Omental fat pad (tissue), 4 donors: ENCODE results near the gene PNPLA8. TPM values are rescaled to one million over a fixed set of nuclear protein-coding genes. Genes with fewer than 3 reads are reported as not detected.

ENCODE experiments used
- ATAC-seq: fragments of 150-250 bp; one replicate; pipeline ENCODE4 v1.9.1; 2016; ENCODE audit warnings: mild to moderate bottlenecking, moderate library complexity; ENCODE audit not compliant: low FRiP score
- DNase-seq: peaks from one replicate; pipeline ENCODE4 v3.0.0-alpha.2; 2019; ENCODE audit warnings: low spot score
- total RNA-seq, 4 donors: library from RNA; depleted of rRNA; stranded (reverse); fragments of >200 nt; gene quantifications; one replicate each; pipeline ENCODE4 v1.1.0, GENCODE V29; 2016
- TF ChIP-seq, protein P1 (sequence below), 3 donors: fragments of 450-650 bp; IDR thresholded peaks; one replicate each; pipeline ENCODE4 v1.5.1; 2016 to 2017; ENCODE audit warnings: antibody characterized with exemption in 3 of 3, mild to moderate bottlenecking in 3 of 3, moderate library complexity in 2 of 3

Gene PNPLA8
- total RNA-seq, 4 donors from 2014 or later: 38.8 to 80.6 (median 60.4) TPM

DNA sequence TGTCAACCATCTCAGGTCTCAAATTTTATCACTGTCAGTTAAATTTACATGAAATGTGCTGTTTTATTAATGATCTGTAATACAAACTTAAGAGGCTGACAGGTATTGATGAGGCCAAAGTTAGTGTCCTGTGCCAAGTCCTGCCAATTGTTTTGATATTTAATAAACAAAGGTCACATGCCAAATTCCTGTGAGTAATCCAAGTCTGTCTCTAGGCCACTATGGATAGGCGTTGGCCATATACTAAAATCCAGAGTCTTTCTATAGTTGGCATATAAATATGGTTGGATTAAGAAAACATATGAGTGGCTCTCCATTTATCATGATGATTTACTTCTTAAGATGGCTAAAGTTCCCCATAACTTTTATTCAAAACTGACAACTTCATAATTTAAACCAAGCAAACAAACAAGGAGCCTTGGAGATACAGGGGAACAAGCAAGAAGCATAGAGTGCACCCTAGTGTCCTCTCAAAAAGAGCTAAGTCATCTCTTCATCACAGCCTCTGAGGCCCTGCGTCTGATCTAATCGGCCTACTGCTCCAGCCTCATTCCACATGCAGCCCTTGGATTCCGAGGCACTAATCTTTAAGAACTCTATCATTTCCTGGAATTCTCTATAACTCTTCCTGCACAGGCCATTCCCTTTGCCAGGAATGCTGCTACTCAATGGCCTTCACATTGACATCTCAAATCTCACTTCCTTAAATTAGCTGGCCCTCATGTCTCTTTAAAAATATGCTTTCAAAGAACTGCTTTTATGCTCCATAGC is 37.0 kb downstream of the PNPLA8 start:
- TF ChIP-seq, protein P1, sequence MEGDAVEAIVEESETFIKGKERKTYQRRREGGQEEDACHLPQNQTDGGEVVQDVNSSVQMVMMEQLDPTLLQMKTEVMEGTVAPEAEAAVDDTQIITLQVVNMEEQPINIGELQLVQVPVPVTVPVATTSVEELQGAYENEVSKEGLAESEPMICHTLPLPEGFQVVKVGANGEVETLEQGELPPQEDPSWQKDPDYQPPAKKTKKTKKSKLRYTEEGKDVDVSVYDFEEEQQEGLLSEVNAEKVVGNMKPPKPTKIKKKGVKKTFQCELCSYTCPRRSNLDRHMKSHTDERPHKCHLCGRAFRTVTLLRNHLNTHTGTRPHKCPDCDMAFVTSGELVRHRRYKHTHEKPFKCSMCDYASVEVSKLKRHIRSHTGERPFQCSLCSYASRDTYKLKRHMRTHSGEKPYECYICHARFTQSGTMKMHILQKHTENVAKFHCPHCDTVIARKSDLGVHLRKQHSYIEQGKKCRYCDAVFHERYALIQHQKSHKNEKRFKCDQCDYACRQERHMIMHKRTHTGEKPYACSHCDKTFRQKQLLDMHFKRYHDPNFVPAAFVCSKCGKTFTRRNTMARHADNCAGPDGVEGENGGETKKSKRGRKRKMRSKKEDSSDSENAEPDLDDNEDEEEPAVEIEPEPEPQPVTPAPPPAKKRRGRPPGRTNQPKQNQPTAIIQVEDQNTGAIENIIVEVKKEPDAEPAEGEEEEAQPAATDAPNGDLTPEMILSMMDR (IDR thresholded peaks at IDR 0.05): no peak
- no peak for ATAC-seq
- no peak for DNase-seq

DNA sequence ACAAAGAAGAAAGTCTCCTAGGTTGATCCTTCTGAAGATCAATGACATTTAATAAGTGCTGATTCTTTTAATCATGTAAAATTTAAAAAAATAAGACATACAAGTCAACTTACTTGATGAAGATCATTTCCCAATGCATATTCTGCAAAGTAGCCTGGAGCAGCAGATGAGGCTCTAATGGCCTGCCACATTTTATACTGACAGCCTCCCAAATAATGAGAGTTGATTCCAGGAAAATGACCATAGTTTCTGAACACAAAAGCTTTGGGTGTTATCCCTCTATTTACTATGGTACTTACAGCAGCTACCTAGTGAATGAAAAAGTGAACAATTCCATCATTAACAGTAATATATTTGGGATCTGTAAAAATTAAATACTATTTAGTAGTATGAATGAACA is 38.3 kb downstream of the PNPLA8 start:
- TF ChIP-seq, protein P1 (IDR thresholded peaks at IDR 0.05): no peak
- ATAC-seq: no peak
- no peak for DNase-seq

DNA sequence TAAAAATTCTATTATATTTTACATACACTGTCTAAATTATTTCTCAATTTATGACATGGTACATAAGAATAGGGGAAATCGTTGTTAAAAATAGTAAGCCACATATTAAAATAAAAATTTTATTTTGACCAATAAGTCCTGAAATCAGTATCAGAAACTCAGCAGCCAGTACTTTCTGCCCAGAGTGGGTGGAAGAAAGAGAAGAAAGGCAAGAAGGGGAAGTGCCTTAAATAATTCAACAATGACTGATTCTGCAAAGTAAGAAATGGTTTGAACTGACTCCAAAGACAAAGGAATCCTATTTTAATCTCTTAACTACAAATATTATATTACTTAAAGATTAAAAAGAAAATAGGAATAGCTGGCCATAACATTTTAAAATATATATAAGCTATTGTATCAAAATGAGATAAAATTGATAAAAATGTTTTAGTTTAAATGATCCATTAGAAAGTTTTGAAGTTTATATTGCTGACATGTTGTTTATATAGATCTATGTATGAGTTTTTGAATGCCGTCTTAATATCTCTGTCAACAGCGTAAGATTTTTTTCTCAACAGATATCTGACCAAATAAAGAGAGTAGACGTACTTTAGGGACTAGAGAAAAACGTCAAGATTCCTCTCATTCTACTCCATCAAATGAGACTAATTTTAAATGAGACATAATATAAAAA is 39.5 kb downstream of the PNPLA8 start:
- TF ChIP-seq, protein P1 (IDR thresholded peaks at IDR 0.05): no peak
- ATAC-seq: no peak
- no peak for DNase-seq

DNA sequence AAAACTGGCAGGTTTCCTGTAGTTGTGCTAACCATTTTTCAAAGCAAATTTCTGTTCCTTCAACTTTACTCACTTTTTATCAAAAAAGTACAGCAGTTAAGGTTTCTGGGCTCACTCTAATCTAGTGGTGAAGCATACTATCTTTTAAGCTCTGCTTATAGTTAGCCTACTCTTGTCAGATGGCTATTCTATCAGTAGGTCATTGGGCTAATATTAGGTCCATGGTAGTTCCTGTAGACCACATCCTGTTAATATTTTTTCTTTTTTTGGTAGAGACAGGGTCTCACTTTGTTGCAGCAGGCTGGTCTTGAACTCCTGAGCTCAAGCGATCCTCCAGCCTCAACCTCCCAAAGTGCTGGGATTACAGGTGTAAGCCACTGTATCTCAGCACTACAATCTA is 41.8 kb downstream of the PNPLA8 start:
- TF ChIP-seq, protein P1 (IDR thresholded peaks at IDR 0.05): no peak
- ATAC-seq (no peak), DNase-seq (no peak)

DNA sequence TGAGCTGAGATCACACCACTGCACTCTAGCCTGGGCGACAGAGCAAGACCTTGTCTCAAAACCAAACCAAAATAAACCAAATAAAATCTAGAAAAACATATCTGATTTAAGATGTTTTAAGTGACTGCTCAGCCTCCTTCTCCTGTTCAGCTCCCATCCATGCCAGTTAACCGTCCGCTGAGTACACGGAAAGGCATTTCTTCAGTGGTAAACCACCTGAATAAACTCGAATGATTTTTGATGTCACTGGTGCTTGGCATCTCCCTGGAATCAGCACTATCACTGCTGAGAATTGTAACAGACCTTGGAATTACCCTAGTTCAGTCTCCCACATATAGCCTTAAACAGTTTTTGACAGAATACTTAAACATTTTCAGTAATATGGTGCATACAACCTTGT is 45.6 kb downstream of the PNPLA8 start:
- DNase-seq: no peak
- TF ChIP-seq, protein P1 (IDR thresholded peaks at IDR 0.05): no peak
- ATAC-seq: no peak

DNA sequence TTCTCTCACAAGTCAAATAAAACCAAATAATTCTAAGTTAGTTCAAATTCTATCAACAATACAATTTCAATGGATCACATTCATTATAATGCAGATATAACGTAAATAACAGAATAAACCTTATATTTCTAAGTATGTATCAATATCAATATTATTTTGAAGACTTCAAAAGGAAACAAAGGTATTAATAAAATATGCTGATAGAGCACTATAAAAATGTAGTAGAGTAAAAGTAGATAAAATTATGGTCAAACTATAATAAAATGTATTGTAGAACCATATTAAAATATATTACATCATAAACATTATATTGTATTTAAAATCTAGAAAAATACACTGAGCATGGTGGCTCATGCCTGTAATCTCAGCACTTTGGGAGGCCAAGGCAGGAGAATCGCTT is 46.2 kb downstream of the PNPLA8 start:
- ATAC-seq (no peak), DNase-seq (no peak)
- TF ChIP-seq, protein P1 (IDR thresholded peaks at IDR 0.05): no peak

DNA sequence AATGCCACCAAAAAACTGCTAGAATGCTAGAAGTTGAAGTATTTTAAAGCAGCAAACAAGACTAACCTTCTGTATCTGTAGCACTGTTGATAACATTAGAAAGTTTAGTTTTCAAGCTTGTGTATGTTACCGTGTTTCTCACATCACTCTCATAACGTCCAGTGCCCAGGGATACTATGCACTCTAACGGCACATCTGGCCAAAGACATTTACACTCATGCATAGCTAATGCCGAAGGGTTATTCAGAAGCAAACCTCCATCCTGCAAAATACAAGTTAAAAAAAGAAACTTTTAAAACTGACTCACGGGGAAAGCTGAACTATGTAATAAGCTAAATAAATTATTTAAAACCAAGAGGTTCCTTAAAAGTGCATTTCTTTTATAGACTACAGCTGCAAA is 46.8 kb downstream of the PNPLA8 start:
- TF ChIP-seq, protein P1 (IDR thresholded peaks at IDR 0.05): no peak
- ATAC-seq (no peak), DNase-seq (no peak)
